HepG2 (cell line): ENCODE data around the gene METTL26. TPM values are rescaled to one million over a fixed set of nuclear protein-coding genes. Genes with fewer than 3 reads are reported as not detected.

Experiments
- CHD4 ChIP-seq: fragments of 200-600 bp; sonication (generic); IDR thresholded peaks from 2 replicates; pipeline ENCODE4 v1.7.0; 2017; ENCODE audit warnings: mild to moderate bottlenecking, low read length, borderline replicate concordance
- DMAP1 ChIP-seq: IDR thresholded peaks from 2 replicates; pipeline ENCODE4 v1.6.1; 2016
- HOXA3 ChIP-seq: sonication (generic); formaldehyde crosslinking; IDR thresholded peaks from 2 replicates; pipeline ENCODE4 v1.5.0; 2020; ENCODE audit warnings: missing genetic modification reagents
- KDM2A ChIP-seq: sonication (generic); formaldehyde crosslinking; IDR thresholded peaks from 2 replicates; pipeline ENCODE4 v1.4.0; 2020; ENCODE audit warnings: low read depth, missing genetic modification reagents, borderline replicate concordance
- KDM5B ChIP-seq: sonication (generic); formaldehyde crosslinking; IDR thresholded peaks from 2 replicates; pipeline ENCODE4 v1.4.0; 2020; ENCODE audit warnings: missing genetic modification reagents, mild to moderate bottlenecking, borderline replicate concordance
- MYC ChIP-seq: sonication (generic); formaldehyde crosslinking; IDR thresholded peaks from 2 replicates; pipeline ENCODE4 v1.9.0; 2021; ENCODE audit warnings: missing genetic modification reagents, borderline replicate concordance
- NR2F6 ChIP-seq, 2 experiments: IDR thresholded peaks; 2 replicates each; pipeline ENCODE4 v1.6.1; 2016; ENCODE audit warnings: antibody characterized with exemption in 1 of 2, mild to moderate bottlenecking in 1 of 2
- PAX8 ChIP-seq: sonication (generic); formaldehyde crosslinking; IDR thresholded peaks from 2 replicates; pipeline ENCODE4 v1.8.0; 2022; ENCODE audit warnings: mild to moderate bottlenecking, missing genetic modification reagents, borderline replicate concordance
- TP53 ChIP-seq: sonication (generic); formaldehyde crosslinking; conservative IDR thresholded peaks from 2 replicates; pipeline ENCODE4 v1.4.0; 2020; ENCODE audit warnings: missing genetic modification reagents
- XBP1 ChIP-seq: sonication (generic); formaldehyde crosslinking; IDR thresholded peaks from 2 replicates; pipeline ENCODE4 v1.5.0; 2020; ENCODE audit warnings: missing genetic modification reagents
- ZC3H4 ChIP-seq: sonication (generic); formaldehyde crosslinking; IDR thresholded peaks from 2 replicates; pipeline ENCODE4 v1.4.0; 2020; ENCODE audit warnings: missing genetic modification reagents, borderline replicate concordance
- ZNF263 ChIP-seq: sonication (generic); formaldehyde crosslinking; IDR thresholded peaks from 2 replicates; pipeline ENCODE4 v1.4.0; 2020; ENCODE audit warnings: missing genetic modification reagents
- ZNF451 ChIP-seq: sonication (generic); formaldehyde crosslinking; IDR thresholded peaks from 2 replicates; pipeline ENCODE4 v1.5.0; 2020; ENCODE audit warnings: mild to moderate bottlenecking, missing genetic modification reagents
- ZZZ3 ChIP-seq: sonication (generic); formaldehyde crosslinking; IDR thresholded peaks from 2 replicates; pipeline ENCODE4 v1.4.0; 2020; ENCODE audit warnings: missing genetic modification reagents, mild to moderate bottlenecking, borderline replicate concordance
- polyA plus RNA-seq, 8 experiments: library from polyadenylated mRNA; depleted of rRNA in 3 of 8; stranded (reverse) in 7 of 8; unstranded in 1 of 8; fragments of >200 nt; fragmentation: Illumina TruSeq in 4 of 8; extraction: Trizol in 4 of 8; gene quantifications; 2 replicates each; pipeline versions ENCODE4 v1.2.1 to v1.2.3, GENCODE V29; 2011 to 2016; ENCODE audit warnings: low read depth in 4 of 8, missing spikeins in 1 of 8, mixed read lengths in 1 of 8; ENCODE audit not compliant: insufficient read depth in 1 of 8
- total RNA-seq, 5 experiments: library from RNA; depleted of rRNA; stranded (reverse); fragments of >200 nt; fragmentation: Illumina TruSeq; extraction: Trizol; gene quantifications; 2 replicates each; pipeline ENCODE4 v1.2.3, GENCODE V29; 2016; ENCODE audit warnings: low read depth in 1 of 5
- TF ChIP-seq, protein P1 (sequence below): sonication (generic); formaldehyde crosslinking; conservative IDR thresholded peaks from 2 replicates; pipeline ENCODE4 v1.5.0; 2020; ENCODE audit warnings: missing genetic modification reagents
- TF ChIP-seq, protein P2 (sequence below): sonication (generic); formaldehyde crosslinking; IDR thresholded peaks from 2 replicates; pipeline ENCODE4 v1.5.0; 2020; ENCODE audit warnings: missing genetic modification reagents, mild to moderate bottlenecking, borderline replicate concordance
- TF ChIP-seq, protein P3 (sequence below): sonication (generic); formaldehyde crosslinking; IDR thresholded peaks from 2 replicates; pipeline ENCODE4 v1.4.0; 2020; ENCODE audit warnings: missing genetic modification reagents
- TF ChIP-seq, protein P4 (sequence below): sonication (generic); formaldehyde crosslinking; IDR thresholded peaks from 2 replicates; pipeline ENCODE4 v1.8.0; 2022; ENCODE audit warnings: mild to moderate bottlenecking, missing genetic modification reagents, moderate library complexity
- TF ChIP-seq, protein P5 (sequence below): sonication (generic); formaldehyde crosslinking; IDR thresholded peaks from 2 replicates; pipeline ENCODE4 v1.4.0; 2020; ENCODE audit warnings: mild to moderate bottlenecking, low read depth, missing genetic modification reagents

The METTL26 gene
- total and polyA plus RNA-seq, 2 of the 13 experiments (the other 11 are each of a cell fraction or from before 2014, with no cell fraction given), result 65.5 to 70.1 TPM

DNA sequence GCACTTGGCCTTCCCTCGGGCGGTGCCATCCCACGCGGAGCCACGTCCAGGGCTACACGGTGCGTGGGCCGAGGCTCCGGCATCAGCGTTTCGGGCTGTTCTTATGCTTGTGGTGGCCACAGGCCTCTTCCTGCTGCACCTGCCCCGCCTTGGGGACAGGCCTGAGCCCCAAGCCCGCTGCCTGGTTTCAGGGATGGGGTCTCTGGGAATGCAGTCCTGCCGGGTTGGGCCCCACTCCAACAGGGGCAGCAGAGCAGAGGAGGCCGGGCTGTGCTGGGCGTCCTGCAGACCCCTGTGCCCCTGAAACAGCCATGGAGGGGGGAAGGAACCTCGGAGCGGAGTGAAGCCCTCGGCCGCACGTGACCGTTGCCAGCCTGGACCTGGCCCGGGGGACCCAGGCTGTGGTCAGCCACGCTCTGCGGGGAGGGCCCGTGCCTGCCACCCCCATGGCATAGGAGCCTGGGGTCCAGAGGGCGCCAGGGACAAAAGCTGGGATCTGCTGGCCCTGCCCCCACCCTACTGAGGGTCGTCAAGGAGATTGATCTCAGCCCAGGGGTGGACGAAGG, 5.8 kb downstream of the METTL26 start (continued):
- TF ChIP-seq, protein P1, sequence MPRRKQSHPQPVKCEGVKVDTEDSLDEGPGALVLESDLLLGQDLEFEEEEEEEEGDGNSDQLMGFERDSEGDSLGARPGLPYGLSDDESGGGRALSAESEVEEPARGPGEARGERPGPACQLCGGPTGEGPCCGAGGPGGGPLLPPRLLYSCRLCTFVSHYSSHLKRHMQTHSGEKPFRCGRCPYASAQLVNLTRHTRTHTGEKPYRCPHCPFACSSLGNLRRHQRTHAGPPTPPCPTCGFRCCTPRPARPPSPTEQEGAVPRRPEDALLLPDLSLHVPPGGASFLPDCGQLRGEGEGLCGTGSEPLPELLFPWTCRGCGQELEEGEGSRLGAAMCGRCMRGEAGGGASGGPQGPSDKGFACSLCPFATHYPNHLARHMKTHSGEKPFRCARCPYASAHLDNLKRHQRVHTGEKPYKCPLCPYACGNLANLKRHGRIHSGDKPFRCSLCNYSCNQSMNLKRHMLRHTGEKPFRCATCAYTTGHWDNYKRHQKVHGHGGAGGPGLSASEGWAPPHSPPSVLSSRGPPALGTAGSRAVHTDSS (CRISPR knock-in tag), result 0 out of 2 replicates have a peak, but pooled peaks have one; percentile 17
- TF ChIP-seq, protein P2, sequence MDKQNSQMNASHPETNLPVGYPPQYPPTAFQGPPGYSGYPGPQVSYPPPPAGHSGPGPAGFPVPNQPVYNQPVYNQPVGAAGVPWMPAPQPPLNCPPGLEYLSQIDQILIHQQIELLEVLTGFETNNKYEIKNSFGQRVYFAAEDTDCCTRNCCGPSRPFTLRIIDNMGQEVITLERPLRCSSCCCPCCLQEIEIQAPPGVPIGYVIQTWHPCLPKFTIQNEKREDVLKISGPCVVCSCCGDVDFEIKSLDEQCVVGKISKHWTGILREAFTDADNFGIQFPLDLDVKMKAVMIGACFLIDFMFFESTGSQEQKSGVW (CRISPR knock-in tag), result 0 out of 2 replicates have a peak, but pooled peaks have one; percentile 38
- TF ChIP-seq ZZZ3 (CRISPR knock-in tag), result 0 out of 2 replicates have a peak, but pooled peaks have one; percentile 65
- peak; percentile 39; the same call in 1 of the 2 replicates for TF ChIP-seq ZNF451 (CRISPR knock-in tag)
- no peak for TF ChIP-seq NR2F6 (IDR thresholded peaks at IDR 0.05)
- 0 out of 2 replicates have a peak, but pooled peaks have one; percentile 62 for TF ChIP-seq NR2F6 (CRISPR knock-in tag; IDR thresholded peaks at IDR 0.05)
- TF ChIP-seq PAX8, result 0 out of 2 replicates have a peak, but pooled peaks have one; percentile 73
- TF ChIP-seq TP53 (CRISPR knock-in tag), result peak; percentile 73; the same call in 1 of the 2 replicates
- 0 out of 2 replicates have a peak, but pooled peaks have one; percentile 9 for TF ChIP-seq DMAP1 (CRISPR knock-in tag)
- TF ChIP-seq, protein P3, sequence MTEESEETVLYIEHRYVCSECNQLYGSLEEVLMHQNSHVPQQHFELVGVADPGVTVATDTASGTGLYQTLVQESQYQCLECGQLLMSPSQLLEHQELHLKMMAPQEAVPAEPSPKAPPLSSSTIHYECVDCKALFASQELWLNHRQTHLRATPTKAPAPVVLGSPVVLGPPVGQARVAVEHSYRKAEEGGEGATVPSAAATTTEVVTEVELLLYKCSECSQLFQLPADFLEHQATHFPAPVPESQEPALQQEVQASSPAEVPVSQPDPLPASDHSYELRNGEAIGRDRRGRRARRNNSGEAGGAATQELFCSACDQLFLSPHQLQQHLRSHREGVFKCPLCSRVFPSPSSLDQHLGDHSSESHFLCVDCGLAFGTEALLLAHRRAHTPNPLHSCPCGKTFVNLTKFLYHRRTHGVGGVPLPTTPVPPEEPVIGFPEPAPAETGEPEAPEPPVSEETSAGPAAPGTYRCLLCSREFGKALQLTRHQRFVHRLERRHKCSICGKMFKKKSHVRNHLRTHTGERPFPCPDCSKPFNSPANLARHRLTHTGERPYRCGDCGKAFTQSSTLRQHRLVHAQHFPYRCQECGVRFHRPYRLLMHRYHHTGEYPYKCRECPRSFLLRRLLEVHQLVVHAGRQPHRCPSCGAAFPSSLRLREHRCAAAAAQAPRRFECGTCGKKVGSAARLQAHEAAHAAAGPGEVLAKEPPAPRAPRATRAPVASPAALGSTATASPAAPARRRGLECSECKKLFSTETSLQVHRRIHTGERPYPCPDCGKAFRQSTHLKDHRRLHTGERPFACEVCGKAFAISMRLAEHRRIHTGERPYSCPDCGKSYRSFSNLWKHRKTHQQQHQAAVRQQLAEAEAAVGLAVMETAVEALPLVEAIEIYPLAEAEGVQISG, result peak; percentile 44; the same call in 1 of the 2 replicates
- peak; percentile 59 for TF ChIP-seq KDM2A (CRISPR knock-in tag)
- 0 out of 2 replicates have a peak, but pooled peaks have one; percentile 44 for TF ChIP-seq ZC3H4 (CRISPR knock-in tag)
- TF ChIP-seq KDM5B, result peak; percentile 49; the same call in 1 of the 2 replicates
- peak; percentile 68; the same call in 1 of the 2 replicates for TF ChIP-seq MYC (CRISPR knock-in tag)
- TF ChIP-seq HOXA3, result peak; percentile 44
- peak; percentile 48 for TF ChIP-seq ZNF263 (CRISPR knock-in tag)
- TF ChIP-seq, protein P4, sequence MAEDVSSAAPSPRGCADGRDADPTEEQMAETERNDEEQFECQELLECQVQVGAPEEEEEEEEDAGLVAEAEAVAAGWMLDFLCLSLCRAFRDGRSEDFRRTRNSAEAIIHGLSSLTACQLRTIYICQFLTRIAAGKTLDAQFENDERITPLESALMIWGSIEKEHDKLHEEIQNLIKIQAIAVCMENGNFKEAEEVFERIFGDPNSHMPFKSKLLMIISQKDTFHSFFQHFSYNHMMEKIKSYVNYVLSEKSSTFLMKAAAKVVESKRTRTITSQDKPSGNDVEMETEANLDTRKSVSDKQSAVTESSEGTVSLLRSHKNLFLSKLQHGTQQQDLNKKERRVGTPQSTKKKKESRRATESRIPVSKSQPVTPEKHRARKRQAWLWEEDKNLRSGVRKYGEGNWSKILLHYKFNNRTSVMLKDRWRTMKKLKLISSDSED (CRISPR knock-in tag), result no peak
- TF ChIP-seq, protein P5, sequence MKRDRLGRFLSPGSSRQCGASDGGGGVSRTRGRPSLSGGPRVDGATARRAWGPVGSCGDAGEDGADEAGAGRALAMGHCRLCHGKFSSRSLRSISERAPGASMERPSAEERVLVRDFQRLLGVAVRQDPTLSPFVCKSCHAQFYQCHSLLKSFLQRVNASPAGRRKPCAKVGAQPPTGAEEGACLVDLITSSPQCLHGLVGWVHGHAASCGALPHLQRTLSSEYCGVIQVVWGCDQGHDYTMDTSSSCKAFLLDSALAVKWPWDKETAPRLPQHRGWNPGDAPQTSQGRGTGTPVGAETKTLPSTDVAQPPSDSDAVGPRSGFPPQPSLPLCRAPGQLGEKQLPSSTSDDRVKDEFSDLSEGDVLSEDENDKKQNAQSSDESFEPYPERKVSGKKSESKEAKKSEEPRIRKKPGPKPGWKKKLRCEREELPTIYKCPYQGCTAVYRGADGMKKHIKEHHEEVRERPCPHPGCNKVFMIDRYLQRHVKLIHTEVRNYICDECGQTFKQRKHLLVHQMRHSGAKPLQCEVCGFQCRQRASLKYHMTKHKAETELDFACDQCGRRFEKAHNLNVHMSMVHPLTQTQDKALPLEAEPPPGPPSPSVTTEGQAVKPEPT (CRISPR knock-in tag), result peak; percentile 28; the same call in 1 of the 2 replicates
- TF ChIP-seq CHD4, result 0 out of 2 replicates have a peak, but pooled peaks have one; percentile 19
- TF ChIP-seq XBP1 (CRISPR knock-in tag), result 0 out of 2 replicates have a peak, but pooled peaks have one; percentile 40
